Activated naive CD4-positive, alpha-beta T cell treated with anti-CD3 and anti-CD28 coated beads, Interleukin-2, amount 50 U/mL, for 16 hours (primary cell): ENCODE results near the gene SLC39A1.
"Not testable (repeated sequence)": the region's sequence is repeated elsewhere in the genome, so short reads cannot be mapped to it uniquely, and the experiment has no call there.

Experiments
- DNase-seq: peaks from one replicate; pipeline ENCODE4 v3.0.0-alpha.2; 2020

Gene SLC39A1

DNA sequence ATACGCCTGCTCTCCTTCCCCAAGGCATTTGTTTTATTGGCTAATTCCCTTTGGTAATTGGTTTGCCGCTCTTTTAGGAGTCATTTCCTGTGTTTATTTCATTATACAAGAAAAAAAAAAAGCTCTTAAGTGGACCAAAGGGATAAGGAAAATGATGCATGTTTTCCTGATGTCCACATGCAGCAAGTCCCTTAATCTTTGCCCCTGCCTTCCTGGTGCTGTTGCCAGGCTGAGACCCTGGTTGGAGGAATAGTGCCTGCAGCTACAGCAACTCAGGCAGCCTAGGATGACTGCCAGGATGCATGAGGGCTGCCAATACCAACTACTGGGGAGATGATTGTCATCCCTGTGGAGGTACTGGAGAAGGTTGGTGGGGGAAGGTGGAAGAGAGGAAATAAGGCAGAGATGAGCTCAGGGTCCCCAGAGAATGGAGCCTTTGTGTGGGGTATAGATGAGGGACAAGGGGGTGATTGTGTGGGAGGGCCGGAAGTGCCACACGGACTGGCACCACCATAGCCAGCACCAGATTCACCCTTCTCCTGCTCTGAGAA lies 34.5 kb downstream of the SLC39A1 start:
- no peak for DNase-seq

DNA sequence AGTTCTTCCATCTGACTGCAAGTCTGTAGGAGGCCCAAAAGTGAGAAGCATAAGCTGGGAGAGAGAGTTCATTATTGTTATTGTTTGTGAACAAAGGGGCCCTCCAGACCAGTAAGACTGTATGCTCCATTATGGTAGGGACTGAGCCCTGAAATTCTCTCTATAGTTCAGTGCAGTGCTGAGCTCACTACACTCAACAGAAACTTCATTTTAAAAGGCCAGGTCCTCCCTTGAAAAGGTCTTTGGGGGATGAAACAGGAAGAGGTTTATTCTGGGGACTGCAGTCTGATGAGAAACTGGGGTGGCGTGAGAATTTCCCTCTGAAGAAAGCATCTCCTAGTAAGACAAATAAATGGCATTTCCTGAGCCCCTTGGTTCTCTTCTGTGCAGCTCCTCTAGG lies 35.1 kb downstream of the SLC39A1 start:
- DNase-seq: no peak

- no peak for DNase-seq
Measured at GRCh38 chr1:153926405-153926804, 36.9 kb downstream of the SLC39A1 start.

GRCh38 chr1:153922972-153923925 lies 40.1 kb downstream of the SLC39A1 start, which contains the start of gene GATAD2B:
Gene GATAD2B (minus strand): TSS chr1:153922972. CDS start chr1:153828347, 94,625 bp downstream.
- peak; percentile 99 for DNase-seq

GRCh38 chr1:153922076-153922971 lies 41.0 kb downstream of the SLC39A1 start:
- DNase-seq: peak; percentile 65

DNA sequence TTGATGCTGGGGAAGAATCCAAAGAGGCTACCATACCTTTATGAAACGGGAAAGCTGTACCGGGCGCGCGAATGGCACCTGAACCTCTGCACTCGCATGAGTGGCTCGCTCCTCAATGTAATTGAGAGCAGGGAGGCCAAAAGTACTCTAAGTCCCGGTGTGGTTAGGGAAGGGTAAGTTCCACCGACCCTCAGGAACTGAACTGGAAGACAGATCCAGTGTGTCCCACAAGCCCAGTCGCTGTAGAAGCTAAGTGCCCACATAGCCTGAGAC lies 41.6 kb downstream of the SLC39A1 start:
- no peak for DNase-seq

GRCh38 chr1:153921080-153921802 lies 42.1 kb downstream of the SLC39A1 start:
- no peak for DNase-seq

- DNase-seq: no peak
Measured at GRCh38 chr1:153919876-153920852, 43.2 kb downstream of the SLC39A1 start.

DNA sequence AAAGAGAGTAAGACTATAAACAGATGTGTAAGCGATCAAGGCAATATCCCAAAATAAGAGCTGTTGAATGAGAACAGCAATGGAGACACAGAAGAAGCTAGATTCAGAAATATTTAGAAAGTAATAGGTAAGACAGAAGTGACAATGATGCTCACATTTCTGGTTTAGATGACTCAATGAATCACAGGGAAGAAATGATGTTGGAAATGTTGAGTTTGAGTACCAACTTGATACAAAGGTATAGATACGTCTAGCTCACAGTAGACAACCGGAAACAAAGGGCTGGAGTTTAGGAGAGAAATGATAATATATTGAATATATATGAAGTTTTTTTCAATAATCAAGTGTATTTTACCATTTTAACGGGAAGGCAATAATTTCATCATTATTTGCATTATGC lies 47.0 kb downstream of the SLC39A1 start:
- DNase-seq: no peak

DNA sequence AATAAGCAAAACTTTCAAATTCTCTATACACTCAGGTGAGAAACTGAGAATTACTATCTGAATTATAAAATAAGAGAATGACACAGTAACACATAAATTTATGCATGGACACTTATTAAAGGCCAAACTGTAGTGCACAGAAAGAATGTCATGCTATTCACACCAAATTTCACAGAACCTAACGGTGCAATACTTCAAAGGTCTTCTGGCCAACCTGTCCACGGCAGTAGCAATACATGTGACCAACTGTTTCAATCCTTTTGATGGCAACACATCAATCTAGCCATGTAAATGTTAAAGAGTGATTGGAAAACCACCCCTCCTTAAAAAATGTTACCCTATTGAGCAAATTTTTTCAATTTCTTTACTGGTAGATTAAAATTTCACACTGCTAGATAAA lies 51.0 kb downstream of the SLC39A1 start:
- no peak for DNase-seq

GRCh38 chr1:153910560-153910959 lies 52.8 kb downstream of the SLC39A1 start:
- not testable (repeated sequence) for DNase-seq
